KOPT-K1 (cell line): ENCODE data around the gene E2F4.

Source experiments
- H3K27ac ChIP-seq: fragments of 200-600 bp; sonication (generic); 2 replicates; pipeline ENCODE4 v1.5.1; 2016; ENCODE audit warnings: antibody characterized with exemption, mild to moderate bottlenecking, low read depth, low read length; ENCODE audit not compliant: poor library complexity, severe bottlenecking
- H3K36me3 ChIP-seq: fragments of 200-600 bp; sonication (generic); 2 replicates; pipeline ENCODE4 v1.5.1; 2017; ENCODE audit warnings: antibody characterized with exemption, mild to moderate bottlenecking, low read length, moderate library complexity; ENCODE audit not compliant: insufficient read depth
- H3K9me3 ChIP-seq: fragments of 200-600 bp; sonication (generic); 2 replicates; pipeline ENCODE4 v1.5.1; 2017; ENCODE audit warnings: antibody characterized with exemption, low read length, mild to moderate bottlenecking; ENCODE audit not compliant: insufficient read depth, poor library complexity, severe bottlenecking

E2F4 gene

DNA sequence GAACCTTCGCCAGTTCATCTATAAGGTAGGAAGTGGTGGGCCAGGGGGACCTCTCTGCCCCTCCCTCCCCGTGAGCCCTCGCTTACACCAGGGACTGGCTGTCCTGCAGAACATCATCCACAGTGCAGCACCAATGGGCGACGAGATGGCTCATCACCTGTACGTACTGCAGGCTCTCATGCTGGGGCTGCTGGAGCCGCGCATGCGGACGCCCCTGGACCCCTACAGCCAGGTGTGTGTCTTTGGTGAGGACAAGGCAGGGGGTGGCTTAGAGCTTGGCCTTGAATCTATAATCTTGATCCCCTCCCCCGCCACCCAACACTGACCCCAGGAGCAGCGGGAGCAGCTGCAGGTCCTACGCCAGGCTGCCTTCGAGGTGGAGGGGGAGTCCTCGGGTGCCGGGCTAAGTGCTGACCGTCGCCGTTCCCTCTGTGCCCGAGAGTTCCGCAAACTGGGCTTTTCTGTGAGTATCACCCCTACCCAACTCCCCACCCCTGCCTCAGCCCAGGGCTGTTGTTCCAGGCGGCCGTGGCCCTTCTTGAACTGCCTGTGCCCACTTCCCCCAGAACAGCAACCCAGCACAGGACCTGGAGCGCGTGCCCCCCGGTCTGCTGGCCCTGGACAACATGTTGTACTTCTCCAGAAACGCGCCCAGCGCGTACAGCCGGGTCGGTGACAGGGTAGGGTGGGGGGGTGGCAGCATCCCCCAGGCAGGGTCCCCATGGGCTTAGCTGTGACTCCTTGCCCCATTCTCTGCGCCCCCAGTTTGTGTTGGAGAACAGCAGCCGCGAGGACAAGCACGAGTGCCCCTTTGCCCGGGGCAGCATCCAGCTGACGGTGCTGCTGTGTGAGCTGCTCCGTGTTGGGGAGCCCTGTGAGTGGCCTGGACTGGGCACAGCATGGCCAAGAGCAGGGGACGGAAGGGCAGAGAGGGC is 9.7 kb downstream of the E2F4 start:
- no peak overlapping the region for H3K27ac ChIP-seq
- H3K9me3 ChIP-seq: no peaks in the 10 kb centered on the region
- peaks cover 89% of the 10 kb centered on the region for H3K36me3 ChIP-seq

DNA sequence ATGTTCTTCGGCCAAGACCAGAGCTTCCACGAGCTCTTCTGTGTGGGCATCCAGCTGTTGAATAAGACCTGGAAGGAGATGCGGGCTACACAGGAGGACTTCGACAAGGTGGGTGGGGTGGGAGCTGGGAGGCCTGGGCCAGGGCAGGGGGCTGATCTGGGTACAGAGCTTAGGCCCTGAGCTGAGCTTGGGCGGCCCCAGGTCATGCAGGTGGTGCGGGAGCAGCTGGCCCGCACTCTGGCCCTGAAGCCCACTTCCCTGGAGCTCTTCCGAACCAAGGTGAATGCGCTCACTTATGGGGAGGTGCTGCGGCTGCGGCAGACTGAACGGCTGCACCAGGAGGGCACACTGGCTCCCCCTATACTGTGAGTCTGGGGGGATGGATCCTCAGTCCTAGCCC is 10.5 kb downstream of the E2F4 start:
- H3K36me3 ChIP-seq: peaks cover 83% of the 10 kb centered on the region
- H3K9me3 ChIP-seq: no peaks in the 10 kb centered on the region
- no peak overlapping the region for H3K27ac ChIP-seq

GRCh38 chr16:67202956-67203493 is 11.1 kb downstream of the E2F4 start:
- Histone ChIP-seq H3K36me3 (peaks cover 77% of the 10 kb centered on the region), H3K9me3 (no peaks in the 10 kb centered on the region), H3K27ac (no peak overlapping the region)

- no peaks in the 10 kb centered on the region for H3K9me3 ChIP-seq
- peaks cover 67% of the 10 kb centered on the region for H3K36me3 ChIP-seq
- no peak overlapping the region for H3K27ac ChIP-seq
Observed at GRCh38 chr16:67204076-67204475, 12.1 kb downstream of the E2F4 start.

DNA sequence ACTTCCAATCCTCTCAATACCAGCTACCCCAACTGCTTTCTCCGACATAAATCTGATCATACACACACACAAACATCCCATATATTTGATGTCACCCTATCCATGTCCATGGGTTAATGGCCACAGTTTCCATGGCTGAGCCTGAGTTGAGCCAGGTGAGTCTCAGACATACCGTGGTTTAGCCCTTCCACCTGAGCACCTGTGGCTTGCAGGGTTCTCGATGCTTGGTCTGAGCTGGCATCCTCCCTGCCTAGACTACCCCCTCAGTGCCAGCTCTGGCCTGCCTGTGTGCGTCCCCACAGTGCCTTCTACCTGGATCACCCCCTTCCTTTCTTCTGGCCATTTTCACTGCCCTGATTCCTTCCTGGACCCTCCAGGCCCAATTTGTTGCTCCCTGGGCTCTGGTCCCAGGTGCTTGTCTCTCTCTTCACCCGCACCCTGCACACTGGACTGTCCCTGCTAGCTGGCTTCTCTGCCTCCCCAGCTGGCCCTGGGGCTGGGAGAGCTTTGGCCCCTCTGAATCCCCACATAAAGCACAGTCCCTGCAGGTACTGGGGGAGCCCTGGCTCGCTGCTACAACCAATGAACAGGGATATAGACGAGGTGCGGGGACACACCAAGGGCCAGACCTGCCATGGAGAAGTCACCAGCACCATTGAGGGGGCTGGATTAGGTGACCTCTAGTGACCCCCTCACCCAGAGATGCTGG is 14.3 kb downstream of the E2F4 start:
- H3K9me3 ChIP-seq: no peaks in the 10 kb centered on the region
- no peak overlapping the region for H3K27ac ChIP-seq
- H3K36me3 ChIP-seq: peaks cover 46% of the 10 kb centered on the region

DNA sequence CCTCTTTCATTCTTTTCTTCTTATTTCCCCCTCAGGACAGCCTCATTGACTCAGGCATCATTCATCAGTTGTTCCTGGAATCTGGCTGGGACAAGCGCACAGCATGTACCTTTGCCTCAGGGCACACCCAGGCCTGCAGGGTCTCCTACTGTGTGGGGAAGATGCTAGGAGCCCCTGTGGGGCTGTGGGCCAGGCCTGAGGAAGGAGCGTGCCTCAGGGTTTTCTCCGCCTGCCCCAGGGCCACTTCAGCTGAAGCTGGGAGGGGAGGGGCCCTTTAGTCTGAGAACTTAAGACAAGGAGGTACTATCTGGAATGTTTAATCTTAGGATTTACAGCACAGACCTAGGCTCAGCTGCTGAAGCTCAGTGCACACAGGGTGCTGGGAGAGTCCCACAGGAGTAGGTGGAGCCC is 14.9 kb downstream of the E2F4 start:
- Histone ChIP-seq H3K9me3 (no peaks in the 10 kb centered on the region), H3K36me3 (peaks cover 40% of the 10 kb centered on the region), H3K27ac (no peak overlapping the region)

DNA sequence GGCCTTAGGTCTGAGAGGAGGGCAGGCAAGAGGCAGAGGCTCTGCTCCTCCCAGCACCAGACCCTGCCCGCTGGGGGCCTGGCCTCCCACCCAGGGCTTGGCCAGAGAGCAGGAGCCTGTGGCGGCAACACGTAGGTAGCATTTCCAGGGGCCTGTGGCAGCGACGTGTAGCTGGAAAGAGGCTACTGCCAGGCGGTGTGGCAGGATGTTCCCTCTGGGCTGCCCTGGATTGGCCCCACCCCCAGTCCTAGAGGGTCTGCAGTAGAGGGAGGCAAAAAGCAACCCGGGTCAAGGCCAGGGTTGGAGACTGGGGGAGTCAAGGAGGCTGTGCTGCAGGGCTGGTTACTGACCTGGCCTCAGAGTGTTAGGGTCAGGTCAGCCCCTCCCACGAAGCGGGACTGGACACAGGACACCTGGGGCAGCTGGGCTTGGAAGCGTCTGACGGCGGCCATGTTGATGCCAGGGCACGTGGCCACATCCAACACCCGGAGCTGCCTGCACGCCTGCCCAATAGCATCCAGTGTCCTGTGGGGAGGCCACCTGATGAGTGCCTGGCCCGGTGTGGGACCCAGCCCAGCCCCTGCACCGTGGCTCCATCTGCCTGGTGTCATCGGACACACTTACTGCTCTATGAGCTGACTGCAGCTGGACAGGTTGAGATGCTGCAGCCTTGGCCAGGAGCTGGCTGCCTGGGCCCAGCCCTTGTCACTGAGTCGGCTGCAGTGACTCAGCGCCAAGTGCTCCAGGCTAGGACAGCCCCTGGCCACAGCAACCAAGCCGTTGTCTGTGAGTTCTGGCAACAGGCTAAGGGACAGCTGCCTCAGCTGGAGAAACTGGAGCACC is 15.5 kb downstream of the E2F4 start:
- H3K36me3 ChIP-seq: peaks cover 34% of the 10 kb centered on the region
- no peaks in the 10 kb centered on the region for H3K9me3 ChIP-seq
- no peak overlapping the region for H3K27ac ChIP-seq

DNA sequence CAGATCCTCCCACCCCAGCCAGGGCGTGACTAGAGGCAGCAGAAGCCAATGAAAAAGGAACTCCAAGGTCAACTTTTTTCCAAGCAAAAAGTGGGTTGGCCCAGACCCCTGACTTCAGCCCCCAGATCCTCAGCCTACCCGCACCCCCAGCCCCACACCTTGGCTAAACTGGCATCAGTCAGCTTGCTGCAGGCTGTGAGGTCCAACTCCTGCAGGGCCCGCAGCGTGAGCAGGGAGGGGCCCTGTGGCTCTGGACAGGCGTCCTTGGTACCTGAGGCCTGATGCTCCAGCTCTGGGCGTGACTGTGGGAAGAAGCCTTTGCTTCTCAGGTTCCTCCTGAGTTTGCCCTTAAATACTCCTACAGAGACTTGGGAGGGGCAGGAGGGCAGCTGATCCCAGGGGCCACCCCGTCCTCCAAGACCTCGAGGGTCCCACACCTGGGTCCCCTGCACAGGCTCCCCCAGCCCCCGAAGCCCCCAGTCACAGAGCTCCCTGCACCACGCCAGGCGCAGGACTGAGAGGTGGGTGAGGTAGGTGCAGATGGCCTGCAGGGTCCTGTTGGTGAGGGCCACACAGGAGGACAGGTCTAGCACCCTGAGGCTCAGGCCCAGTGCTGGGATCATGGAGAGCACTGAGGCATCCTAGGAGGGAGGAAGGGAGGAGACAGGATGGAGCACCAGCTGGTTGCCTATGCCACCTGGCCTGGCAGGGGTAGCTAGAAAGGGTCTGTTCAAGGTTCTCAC is 16.4 kb downstream of the E2F4 start:
- H3K9me3 ChIP-seq: no peaks in the 10 kb centered on the region
- no peak overlapping the region for H3K27ac ChIP-seq
- H3K36me3 ChIP-seq: peaks cover 26% of the 10 kb centered on the region

DNA sequence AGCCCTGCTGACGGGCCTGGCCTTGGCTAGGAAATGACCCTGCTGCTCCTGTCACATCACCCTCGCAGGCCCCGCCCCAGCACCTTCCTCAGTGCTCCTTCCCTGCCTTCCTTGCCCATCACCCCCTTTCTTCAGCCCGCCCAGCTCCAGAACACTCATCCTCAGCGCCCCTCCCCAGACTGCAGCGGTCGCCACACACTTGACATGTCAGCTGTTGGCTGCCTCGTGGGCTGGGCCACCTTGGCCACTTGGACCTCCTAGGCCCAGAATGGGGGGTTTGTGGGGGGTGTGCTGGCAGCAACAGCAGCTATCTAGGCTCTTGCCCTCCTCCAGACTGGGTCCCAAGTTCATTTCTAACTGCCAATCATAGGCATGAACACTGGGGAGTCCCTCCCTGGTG is 17.6 kb downstream of the E2F4 start:
- Histone ChIP-seq H3K27ac (no peak overlapping the region), H3K9me3 (no peaks in the 10 kb centered on the region), H3K36me3 (peaks cover 13% of the 10 kb centered on the region; the same call in 1 of the 2 replicates)

DNA sequence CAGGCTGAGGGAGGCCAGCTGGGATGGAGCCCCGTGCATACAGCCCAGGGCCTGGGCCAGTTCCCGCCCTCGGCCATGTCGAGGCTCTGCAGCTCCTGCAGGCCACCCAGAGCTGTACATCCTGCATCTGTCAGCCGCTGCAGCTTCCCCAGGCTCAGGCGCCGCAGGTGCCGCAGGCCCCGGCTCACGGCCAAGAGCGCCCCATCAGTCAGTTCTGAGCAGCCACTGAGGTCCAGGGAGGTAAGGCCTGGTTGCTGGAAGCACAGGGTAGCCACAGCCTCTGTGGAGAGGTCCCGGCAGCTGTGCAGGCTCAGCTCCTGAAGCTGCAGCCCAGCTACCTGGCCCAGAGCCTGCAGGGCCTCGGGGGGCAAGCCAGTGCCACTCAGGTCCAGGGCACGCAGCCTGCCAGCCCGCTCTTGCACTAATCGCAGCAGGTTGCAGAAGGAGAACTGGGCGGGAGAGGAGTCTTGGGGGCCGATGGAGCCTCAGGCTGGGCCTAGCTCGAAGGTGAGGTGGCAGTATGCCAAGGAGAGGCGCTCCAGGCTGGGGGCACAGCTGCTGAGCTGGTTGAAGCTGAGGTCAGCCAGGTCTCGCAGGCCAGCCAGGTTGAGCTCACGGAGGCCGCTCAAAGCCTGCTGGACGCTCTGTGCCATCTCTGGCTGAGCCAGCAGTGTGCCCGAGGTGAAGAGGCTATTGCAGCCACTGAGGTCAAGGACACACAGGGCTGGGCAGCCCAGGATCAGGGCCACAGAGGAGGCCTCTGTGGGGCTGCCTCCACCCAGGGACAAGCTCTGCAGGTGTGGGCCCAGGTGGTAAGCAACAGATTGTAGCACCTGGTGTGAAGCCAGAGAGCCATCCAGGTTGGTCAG is 18.3 kb downstream of the E2F4 start:
- 0 out of 2 replicates have a peak, but pooled peaks cover 13% of the 10 kb centered on the region for H3K36me3 ChIP-seq
- no peak overlapping the region for H3K27ac ChIP-seq
- no peaks in the 10 kb centered on the region for H3K9me3 ChIP-seq

- Histone ChIP-seq H3K27ac (no peak overlapping the region), H3K36me3 (0 out of 2 replicates have a peak, but pooled peaks cover 1% of the 10 kb centered on the region), H3K9me3 (no peaks in the 10 kb centered on the region)
Observed at GRCh38 chr16:67211674-67212073, 19.7 kb downstream of the E2F4 start.

- Histone ChIP-seq H3K36me3 (no peaks in the 10 kb centered on the region), H3K27ac (no peak overlapping the region), H3K9me3 (no peaks in the 10 kb centered on the region)
Observed at GRCh38 chr16:67212766-67213165, 20.8 kb downstream of the E2F4 start.

DNA sequence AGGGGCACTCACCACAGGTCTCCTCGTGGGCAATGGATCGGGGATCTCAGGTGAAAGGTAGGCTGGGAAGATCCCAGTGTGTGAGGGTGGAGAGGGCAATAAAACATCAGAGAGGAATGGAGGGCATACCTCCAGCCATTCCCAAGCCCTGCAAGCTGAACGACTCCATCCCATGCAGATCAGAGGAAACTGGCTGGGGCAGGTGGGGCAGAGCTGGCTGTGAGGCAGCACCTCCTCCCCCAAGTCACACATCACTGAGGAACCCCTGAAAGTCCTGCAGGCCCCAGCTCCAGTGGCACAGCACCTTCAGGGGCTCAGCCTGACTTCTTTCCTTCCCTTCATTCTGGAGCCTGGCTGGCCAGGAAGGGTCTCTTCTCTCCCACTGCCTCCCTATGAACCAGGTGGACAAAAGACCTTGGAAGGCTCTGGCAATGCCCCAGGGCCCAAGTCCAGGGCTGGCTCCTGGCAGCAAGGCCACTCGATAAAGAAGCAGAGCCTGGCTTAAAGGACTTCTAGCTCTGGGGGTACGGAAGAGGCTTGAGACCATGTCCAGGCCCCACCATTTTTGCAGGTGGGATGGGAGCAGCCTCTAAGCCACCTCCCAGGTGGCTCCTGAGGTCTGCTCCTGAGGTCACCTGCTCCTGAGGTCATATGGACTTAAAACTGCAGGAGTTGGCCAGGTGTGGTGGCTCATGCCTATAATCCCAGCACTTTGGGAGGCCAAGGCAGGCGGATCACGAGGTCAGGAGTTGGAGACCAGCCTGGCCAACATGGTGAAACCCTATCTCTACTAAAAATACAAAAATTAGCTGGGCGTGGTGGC is 21.5 kb downstream of the E2F4 start:
- H3K9me3 ChIP-seq: no peaks in the 10 kb centered on the region
- H3K36me3 ChIP-seq: no peaks in the 10 kb centered on the region
- H3K27ac ChIP-seq: no peak overlapping the region
